Suprapubic skin (tissue), 4 donors: ENCODE data around the gene CLDN14.

Experiments used
- CTCF ChIP-seq, 2 donors: fragments of 200-600 bp in 1 of 2; fragments of 450-650 bp in 1 of 2; sonication (generic) in 1 of 2; IDR thresholded peaks; one replicate each; pipeline ENCODE4 v1.5.1; 2016 to 2019; ENCODE audit warnings: antibody characterized with exemption in 2 of 2, mild to moderate bottlenecking in 1 of 2, moderate library complexity in 1 of 2
- EP300 ChIP-seq: sonication (generic); formaldehyde crosslinking; IDR thresholded peaks from one replicate; pipeline ENCODE4 v1.6.1; 2017; ENCODE audit warnings: antibody characterized with exemption
- POLR2A ChIP-seq, 2 donors: fragments of 450-650 bp; IDR thresholded peaks; one replicate each; pipeline ENCODE4 v1.6.1; 2017; ENCODE audit warnings: antibody characterized with exemption in 2 of 2, mild to moderate bottlenecking in 2 of 2, moderate library complexity in 2 of 2
- POLR2AphosphoS5 ChIP-seq, 3 donors: sonication (generic); formaldehyde crosslinking; IDR thresholded peaks; one replicate each; pipeline ENCODE4 v1.6.1; 2017; ENCODE audit warnings: antibody characterized with exemption in 3 of 3

- no peak for TF ChIP-seq CTCF (IDR thresholded peaks at IDR 0.05)
- TF ChIP-seq POLR2A (IDR thresholded peaks at IDR 0.05) = no peak
- no peak for TF ChIP-seq EP300
- TF ChIP-seq POLR2AphosphoS5 (IDR thresholded peaks at IDR 0.05) = no peak
Observed at GRCh38 chr21:36477559-36477958, 2.4 kb downstream of the CLDN14 start.
